Measurements from ENCODE around the gene UPP1.
"Not testable (repeated sequence)": the region's sequence is repeated elsewhere in the genome, so short reads cannot be mapped to it uniquely, and the experiment has no call there.

GRCh38 chr7:48082378-48082777 lies 6.7 kb upstream of the UPP1 start:
- TF ChIP-seq POLR2AphosphoS2 (IDR thresholded peaks at IDR 0.05; ENCODE audit: low read depth, low read length); BRCA1 (IDR thresholded peaks at IDR 0.05; ENCODE audit: low read depth, low read length); MEF2A (IDR thresholded peaks at IDR 0.05; ENCODE audit: insufficient read depth, low read depth, low read length); EP300 (IDR thresholded peaks at IDR 0.05; ENCODE audit: borderline replicate concordance in 1 of 2, control insufficient read depth in 1 of 2, low read depth in 2 of 2, low read length in 2 of 2): not testable (repeated sequence)
